ENCODE data around the gene FSD2. TPM values are rescaled to one million over a fixed set of nuclear protein-coding genes. Genes with fewer than 3 reads are reported as not detected.

FSD2 gene
- total and polyA plus RNA-seq, 9 of the 15 experiments (the other 6 are each of a cell fraction or from before 2014, with no cell fraction given) = 0.01 to 0.06 TPM; not detected in 7

GRCh38 chr15:82709421-82710207 lies 96.3 kb downstream of the FSD2 start, which contains the start of gene AP3B2 (continued):
- TF ChIP-seq REST (IDR thresholded peaks at IDR 0.05; ENCODE audit: borderline replicate concordance) (peak; percentile 99), REST (CRISPR knock-in tag; IDR thresholded peaks at IDR 0.05; ENCODE audit: low read depth) (peak; percentile 100), NONO (IDR thresholded peaks at IDR 0.05; ENCODE audit: low read depth in 2 of 2, low read length in 1 of 2) (peak in 1 of 2 experiments; percentile 58; a peak in 1 of 4 replicates), GABPA (tag; conservative IDR thresholded peaks at IDR 0.05; ENCODE audit: low read depth) (peak; percentile 90), CCNT2 (IDR thresholded peaks at IDR 0.05; ENCODE audit: borderline replicate concordance, extremely low read depth, insufficient read length, low read depth, low read length) (peak; percentile 59), ZNF197 (CRISPR knock-in tag; IDR thresholded peaks at IDR 0.05; ENCODE audit: low read depth) (0 out of 2 replicates have a peak, but pooled peaks have one; percentile 49), TFAM (CRISPR knock-in tag; conservative IDR thresholded peaks at IDR 0.05) (no peak), ZNF239 (CRISPR knock-in tag; IDR thresholded peaks at IDR 0.05) (no peak), EHMT2 (IDR thresholded peaks at IDR 0.05) (peak; percentile 94), HDAC1 (IDR thresholded peaks at IDR 0.05) (peak in 1 of 2 experiments; percentile 84; a peak in 2 of 4 replicates), FIP1L1 (IDR thresholded peaks at IDR 0.05; ENCODE audit: low read depth, low read length, poor library complexity, severe bottlenecking) (no peak), CXXC5 (CRISPR knock-in tag; IDR thresholded peaks at IDR 0.05) (peak; percentile 76), BMI1 (IDR thresholded peaks at IDR 0.05; ENCODE audit: low read length) (no peak), MYC (IDR thresholded peaks at IDR 0.05; ENCODE audit: low read depth, low read length) (peak; percentile 12; the same call in 1 of the 2 replicates), MYC (CRISPR knock-in tag; IDR thresholded peaks at IDR 0.05; ENCODE audit: borderline replicate concordance, low read depth) (no peak)
- TF ChIP-seq, protein P1, sequence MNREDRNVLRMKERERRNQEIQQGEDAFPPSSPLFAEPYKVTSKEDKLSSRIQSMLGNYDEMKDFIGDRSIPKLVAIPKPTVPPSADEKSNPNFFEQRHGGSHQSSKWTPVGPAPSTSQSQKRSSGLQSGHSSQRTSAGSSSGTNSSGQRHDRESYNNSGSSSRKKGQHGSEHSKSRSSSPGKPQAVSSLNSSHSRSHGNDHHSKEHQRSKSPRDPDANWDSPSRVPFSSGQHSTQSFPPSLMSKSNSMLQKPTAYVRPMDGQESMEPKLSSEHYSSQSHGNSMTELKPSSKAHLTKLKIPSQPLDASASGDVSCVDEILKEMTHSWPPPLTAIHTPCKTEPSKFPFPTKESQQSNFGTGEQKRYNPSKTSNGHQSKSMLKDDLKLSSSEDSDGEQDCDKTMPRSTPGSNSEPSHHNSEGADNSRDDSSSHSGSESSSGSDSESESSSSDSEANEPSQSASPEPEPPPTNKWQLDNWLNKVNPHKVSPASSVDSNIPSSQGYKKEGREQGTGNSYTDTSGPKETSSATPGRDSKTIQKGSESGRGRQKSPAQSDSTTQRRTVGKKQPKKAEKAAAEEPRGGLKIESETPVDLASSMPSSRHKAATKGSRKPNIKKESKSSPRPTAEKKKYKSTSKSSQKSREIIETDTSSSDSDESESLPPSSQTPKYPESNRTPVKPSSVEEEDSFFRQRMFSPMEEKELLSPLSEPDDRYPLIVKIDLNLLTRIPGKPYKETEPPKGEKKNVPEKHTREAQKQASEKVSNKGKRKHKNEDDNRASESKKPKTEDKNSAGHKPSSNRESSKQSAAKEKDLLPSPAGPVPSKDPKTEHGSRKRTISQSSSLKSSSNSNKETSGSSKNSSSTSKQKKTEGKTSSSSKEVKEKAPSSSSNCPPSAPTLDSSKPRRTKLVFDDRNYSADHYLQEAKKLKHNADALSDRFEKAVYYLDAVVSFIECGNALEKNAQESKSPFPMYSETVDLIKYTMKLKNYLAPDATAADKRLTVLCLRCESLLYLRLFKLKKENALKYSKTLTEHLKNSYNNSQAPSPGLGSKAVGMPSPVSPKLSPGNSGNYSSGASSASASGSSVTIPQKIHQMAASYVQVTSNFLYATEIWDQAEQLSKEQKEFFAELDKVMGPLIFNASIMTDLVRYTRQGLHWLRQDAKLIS (CRISPR knock-in tag; IDR thresholded peaks at IDR 0.05) = peak; percentile 82; the same call in 1 of the 2 replicates
